WTC11 (cell line): Measurements from ENCODE around the gene WDR5B. TPM values are rescaled to one million over a fixed set of nuclear protein-coding genes. Genes with fewer than 3 reads are reported as not detected.

Experiments used
- ATAC-seq: fragments of 200-7000 bp; cut with Tn5 transposase; 2 replicates; pipeline ENCODE4 v1.10.0; 2021; ENCODE audit warnings: mild to moderate bottlenecking, moderate library complexity
- CTCF ChIA-PET: fragments of 300-600 bp; sonication (Branson Sonifier 250); formaldehyde crosslinking; loops from one replicate; lab custom pipeline; 2021; ENCODE audit warnings: antibody characterized with exemption; lab: Charles Lee
- POLR2A ChIA-PET: fragments of 350-600 bp; sonication (Branson Sonifier 250); formaldehyde crosslinking; loops from one replicate; lab custom pipeline; 2021; ENCODE audit warnings: antibody characterized with exemption; lab: Charles Lee
- DNase-seq: peaks from one replicate; pipeline ENCODE4 v3.0.0; 2021; ENCODE audit warnings: low spot score
- H3K27ac Mint-ChIP-seq: 2 replicates; pipeline ENCODE4 v1.8.0; 2021; ENCODE audit warnings: mixed read lengths
- H3K27me3 Mint-ChIP-seq: 2 replicates; pipeline ENCODE4 v1.8.0; 2021; ENCODE audit warnings: low read depth, mild to moderate bottlenecking, moderate library complexity, mixed read lengths
- H3K36me3 Mint-ChIP-seq: 2 replicates; pipeline ENCODE4 v1.8.0; 2021; ENCODE audit warnings: mixed read lengths
- H3K4me1 Mint-ChIP-seq: 2 replicates; pipeline ENCODE4 v1.8.0; 2022; ENCODE audit warnings: mixed read lengths
- H3K4me3 Mint-ChIP-seq: 2 replicates; pipeline ENCODE4 v1.8.0; 2021; ENCODE audit warnings: mild to moderate bottlenecking, moderate library complexity, mixed read lengths
- H3K9me3 Mint-ChIP-seq: 2 replicates; pipeline ENCODE4 v1.8.0; 2021; ENCODE audit warnings: mixed read lengths
- ATF1 ChIP-seq: sonication (generic); formaldehyde crosslinking; IDR thresholded peaks from 2 replicates; pipeline ENCODE4 v1.8.1; 2023; ENCODE audit warnings: mild to moderate bottlenecking, moderate library complexity, missing genetic modification reagents
- CBFB ChIP-seq: sonication (generic); formaldehyde crosslinking; IDR thresholded peaks from 2 replicates; pipeline ENCODE4 v1.8.1; 2022; ENCODE audit warnings: mild to moderate bottlenecking, low read depth, missing genetic modification reagents
- ESRRA ChIP-seq: sonication (generic); formaldehyde crosslinking; IDR thresholded peaks from 2 replicates; pipeline ENCODE4 v1.8.1; 2022; ENCODE audit warnings: mild to moderate bottlenecking, missing genetic modification reagents, borderline replicate concordance
- ETV6 ChIP-seq: sonication (generic); formaldehyde crosslinking; IDR thresholded peaks from 2 replicates; pipeline ENCODE4 v1.8.1; 2022; ENCODE audit warnings: mild to moderate bottlenecking, missing genetic modification reagents
- FOXK1 ChIP-seq: sonication (generic); formaldehyde crosslinking; IDR thresholded peaks from 2 replicates; pipeline ENCODE4 v1.8.0; 2022; ENCODE audit warnings: mild to moderate bottlenecking, moderate library complexity, missing genetic modification reagents
- NFATC4 ChIP-seq: fragments of 250-450 bp; sonication (Bioruptor Pico); IDR thresholded peaks from 2 replicates; pipeline ENCODE4 v1.9.0; 2021; ENCODE audit warnings: mild to moderate bottlenecking
- OVOL2 ChIP-seq: fragments of 250-450 bp; sonication (Bioruptor Pico); IDR thresholded peaks from 2 replicates; pipeline ENCODE4 v1.9.0; 2021; ENCODE audit warnings: mild to moderate bottlenecking, borderline replicate concordance
- ZNF317 ChIP-seq: sonication (generic); formaldehyde crosslinking; IDR thresholded peaks from 2 replicates; pipeline ENCODE4 v1.8.1; 2023; ENCODE audit warnings: low read depth, mild to moderate bottlenecking, moderate library complexity, missing genetic modification reagents, borderline replicate concordance
- ZNF396 ChIP-seq: fragments of 250-450 bp; sonication (Bioruptor Pico); IDR thresholded peaks from 2 replicates; pipeline ENCODE4 v1.8.0; 2021; ENCODE audit warnings: mild to moderate bottlenecking, moderate library complexity, borderline replicate concordance
- ZNF423 ChIP-seq: fragments of 250-450 bp; sonication (Bioruptor Pico); IDR thresholded peaks from 2 replicates; pipeline ENCODE4 v2.1.2; 2022; ENCODE audit warnings: mild to moderate bottlenecking, moderate library complexity
- total RNA-seq: library from RNA; stranded (reverse); gene quantifications from 3 replicates; pipeline ENCODE4 v1.2.3, GENCODE V29; 2021
- TF ChIP-seq, protein P1 (sequence below): fragments of 250-450 bp; sonication (Bioruptor Pico); IDR thresholded peaks from 2 replicates; pipeline ENCODE4 v1.9.0; 2021; ENCODE audit warnings: mild to moderate bottlenecking
- TF ChIP-seq, protein P2 (sequence below): sonication (generic); formaldehyde crosslinking; IDR thresholded peaks from 2 replicates; pipeline ENCODE4 v1.8.1; 2022; ENCODE audit warnings: low read depth, missing genetic modification reagents, borderline replicate concordance
- TF ChIP-seq, protein P3 (sequence below): sonication (generic); formaldehyde crosslinking; IDR thresholded peaks from 2 replicates; pipeline ENCODE4 v1.8.1; 2023; ENCODE audit warnings: mild to moderate bottlenecking, missing genetic modification reagents
- TF ChIP-seq, protein P4 (sequence below): sonication (generic); formaldehyde crosslinking; IDR thresholded peaks from 2 replicates; pipeline ENCODE4 v1.8.1; 2023; ENCODE audit warnings: mild to moderate bottlenecking, missing genetic modification reagents, borderline replicate concordance
- TF ChIP-seq, protein P5 (sequence below): sonication (generic); formaldehyde crosslinking; IDR thresholded peaks from 2 replicates; pipeline ENCODE4 v1.8.1; 2023; ENCODE audit warnings: mild to moderate bottlenecking, missing genetic modification reagents, moderate library complexity
- TF ChIP-seq, protein P6 (sequence below): sonication (generic); formaldehyde crosslinking; IDR thresholded peaks from 2 replicates; pipeline ENCODE4 v1.8.1; 2023; ENCODE audit warnings: mild to moderate bottlenecking, moderate library complexity, missing genetic modification reagents
- TF ChIP-seq, protein P7 (sequence below): sonication (generic); formaldehyde crosslinking; IDR thresholded peaks from 2 replicates; pipeline ENCODE4 v1.8.0; 2022; ENCODE audit warnings: mild to moderate bottlenecking, missing genetic modification reagents
- TF ChIP-seq, protein P8 (sequence below): sonication (generic); formaldehyde crosslinking; conservative IDR thresholded peaks from 2 replicates; pipeline ENCODE4 v1.8.1; 2023; ENCODE audit warnings: mild to moderate bottlenecking, low read depth, missing genetic modification reagents, moderate library complexity

Gene WDR5B
- total RNA-seq, 1 experiment from 2014 or later, result 2.8 TPM

DNA sequence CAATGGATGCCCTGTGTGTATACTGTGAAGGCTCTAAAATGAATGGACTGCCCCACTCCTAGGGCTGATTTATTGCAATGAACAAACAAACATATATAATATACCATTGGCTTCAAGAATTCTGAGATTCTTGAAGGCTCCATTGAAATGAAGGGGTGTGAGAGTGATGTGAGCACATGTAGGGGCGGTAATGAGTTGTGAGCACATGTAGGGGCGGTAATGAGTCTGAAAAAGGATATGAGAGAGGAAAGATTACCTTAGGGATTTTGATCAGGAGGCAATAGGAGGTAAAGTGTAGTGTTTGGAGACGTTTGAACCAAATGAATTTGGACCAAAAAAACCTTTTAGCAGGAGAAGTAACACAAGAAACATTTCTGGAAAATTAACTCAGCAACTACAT lies 28.2 kb downstream of the WDR5B start:
- H3K9me3 Mint-ChIP-seq, result no peaks in the 10 kb centered on the region
- H3K27me3 Mint-ChIP-seq, result no peaks in the 10 kb centered on the region
- H3K4me1 Mint-ChIP-seq, result peaks cover 35% of the 10 kb centered on the region
- no peak overlapping the region for H3K27ac Mint-ChIP-seq
- no peak overlapping the region for H3K4me3 Mint-ChIP-seq
- H3K36me3 Mint-ChIP-seq, result peaks cover 26% of the 10 kb centered on the region
- no peak for ATAC-seq
- ChIA-PET POLR2A (no interaction called here), CTCF (no interaction called here)
- no peak for DNase-seq
- TF ChIP-seq ZNF317 (CRISPR knock-in tag) (no peak), NFATC4 (no peak)
- TF ChIP-seq, protein P1, sequence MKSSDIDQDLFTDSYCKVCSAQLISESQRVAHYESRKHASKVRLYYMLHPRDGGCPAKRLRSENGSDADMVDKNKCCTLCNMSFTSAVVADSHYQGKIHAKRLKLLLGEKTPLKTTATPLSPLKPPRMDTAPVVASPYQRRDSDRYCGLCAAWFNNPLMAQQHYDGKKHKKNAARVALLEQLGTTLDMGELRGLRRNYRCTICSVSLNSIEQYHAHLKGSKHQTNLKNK, result no peak

DNA sequence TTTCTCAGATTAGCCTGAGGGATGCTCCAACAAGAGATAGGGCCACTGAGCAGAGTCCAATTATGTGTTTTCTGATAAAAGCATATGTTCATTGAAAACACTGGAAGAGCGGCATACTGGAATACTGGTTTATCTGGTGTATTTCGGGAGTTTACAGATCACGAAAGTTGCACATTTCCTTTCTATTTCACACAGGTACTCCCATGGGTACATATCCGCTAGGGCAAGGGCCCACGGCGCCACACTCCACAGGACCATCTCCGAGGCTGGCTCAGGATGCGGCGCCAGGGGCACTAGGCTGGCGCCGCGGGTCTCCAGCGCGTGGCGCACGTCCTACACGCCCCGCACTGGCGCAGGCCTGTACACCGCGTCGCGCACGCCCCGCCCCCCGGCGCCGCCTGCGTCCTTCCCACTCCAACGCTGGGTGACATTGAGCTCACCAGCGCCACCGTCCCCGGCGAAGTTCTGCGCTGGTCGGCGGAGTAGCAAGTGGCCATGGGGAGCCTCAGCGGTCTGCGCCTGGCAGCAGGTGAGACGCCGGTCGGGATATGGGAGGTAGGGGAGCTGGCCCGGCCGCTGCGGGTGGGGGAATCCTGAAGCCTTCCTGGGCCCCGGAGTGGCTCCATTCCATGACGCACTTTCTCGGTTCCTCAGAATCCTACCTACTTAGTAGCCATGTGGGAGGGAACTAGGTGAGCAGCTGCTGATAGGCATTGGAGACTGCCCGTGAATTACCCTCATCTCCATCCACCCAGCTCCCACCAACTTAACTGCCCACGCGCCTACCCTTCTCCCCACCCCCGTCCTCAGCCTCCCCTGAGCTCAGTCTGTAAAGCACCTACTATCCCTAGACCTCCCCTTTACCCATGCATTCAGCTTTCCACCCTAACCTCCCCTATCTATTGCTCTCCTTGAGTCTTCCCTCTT lies 31.8 kb downstream of the WDR5B start, which contains the start of gene FAM162A:
Gene FAM162A, plus strand, starts transcription at position 412 of the 927 bp plus-strand sequence. Its CDS starts 84 bp downstream, at position 496.
- H3K4me3 Mint-ChIP-seq, result peak within 1 kb of the TSS; percentile 90
- POLR2A ChIA-PET, result interaction anchor here (0.5 to 2.5 kb wide), 7 partner anchors 9 to 297 kb away, joined by 3 to 18 read pairs (median 4); partner anchors contain the start of gene WDR5B
- ATAC-seq (peak; percentile 94), DNase-seq (peak; percentile 94)
- no peaks in the 10 kb centered on the region for H3K27me3 Mint-ChIP-seq
- CTCF ChIA-PET, result interaction anchor here (0.6 to 2.6 kb wide), 20 partner anchors 8 to 831 kb away, joined by 3 to 40 read pairs (median 4); partner anchors contain the start of genes PARP14 and WDR5B
- H3K36me3 Mint-ChIP-seq, result peaks cover 26% of the 10 kb centered on the region
- peaks cover 45% of the 10 kb centered on the region for H3K4me1 Mint-ChIP-seq
- peak within 1 kb of the TSS; percentile 98 for H3K27ac Mint-ChIP-seq
- no peaks in the 10 kb centered on the region for H3K9me3 Mint-ChIP-seq
- TF ChIP-seq, protein P2, sequence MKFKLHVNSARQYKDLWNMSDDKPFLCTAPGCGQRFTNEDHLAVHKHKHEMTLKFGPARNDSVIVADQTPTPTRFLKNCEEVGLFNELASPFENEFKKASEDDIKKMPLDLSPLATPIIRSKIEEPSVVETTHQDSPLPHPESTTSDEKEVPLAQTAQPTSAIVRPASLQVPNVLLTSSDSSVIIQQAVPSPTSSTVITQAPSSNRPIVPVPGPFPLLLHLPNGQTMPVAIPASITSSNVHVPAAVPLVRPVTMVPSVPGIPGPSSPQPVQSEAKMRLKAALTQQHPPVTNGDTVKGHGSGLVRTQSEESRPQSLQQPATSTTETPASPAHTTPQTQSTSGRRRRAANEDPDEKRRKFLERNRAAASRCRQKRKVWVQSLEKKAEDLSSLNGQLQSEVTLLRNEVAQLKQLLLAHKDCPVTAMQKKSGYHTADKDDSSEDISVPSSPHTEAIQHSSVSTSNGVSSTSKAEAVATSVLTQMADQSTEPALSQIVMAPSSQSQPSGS (CRISPR knock-in tag), result no peak
- TF ChIP-seq, protein P3, sequence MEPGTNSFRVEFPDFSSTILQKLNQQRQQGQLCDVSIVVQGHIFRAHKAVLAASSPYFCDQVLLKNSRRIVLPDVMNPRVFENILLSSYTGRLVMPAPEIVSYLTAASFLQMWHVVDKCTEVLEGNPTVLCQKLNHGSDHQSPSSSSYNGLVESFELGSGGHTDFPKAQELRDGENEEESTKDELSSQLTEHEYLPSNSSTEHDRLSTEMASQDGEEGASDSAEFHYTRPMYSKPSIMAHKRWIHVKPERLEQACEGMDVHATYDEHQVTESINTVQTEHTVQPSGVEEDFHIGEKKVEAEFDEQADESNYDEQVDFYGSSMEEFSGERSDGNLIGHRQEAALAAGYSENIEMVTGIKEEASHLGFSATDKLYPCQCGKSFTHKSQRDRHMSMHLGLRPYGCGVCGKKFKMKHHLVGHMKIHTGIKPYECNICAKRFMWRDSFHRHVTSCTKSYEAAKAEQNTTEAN, result no peak
- TF ChIP-seq FOXK1, result peak; percentile 87; the same call in 1 of the 2 replicates
- TF ChIP-seq OVOL2 (CRISPR knock-in tag), result no peak
- no peak for TF ChIP-seq ATF1 (CRISPR knock-in tag)
- peak; percentile 96 for TF ChIP-seq ETV6 (CRISPR knock-in tag)
- TF ChIP-seq, protein P4, sequence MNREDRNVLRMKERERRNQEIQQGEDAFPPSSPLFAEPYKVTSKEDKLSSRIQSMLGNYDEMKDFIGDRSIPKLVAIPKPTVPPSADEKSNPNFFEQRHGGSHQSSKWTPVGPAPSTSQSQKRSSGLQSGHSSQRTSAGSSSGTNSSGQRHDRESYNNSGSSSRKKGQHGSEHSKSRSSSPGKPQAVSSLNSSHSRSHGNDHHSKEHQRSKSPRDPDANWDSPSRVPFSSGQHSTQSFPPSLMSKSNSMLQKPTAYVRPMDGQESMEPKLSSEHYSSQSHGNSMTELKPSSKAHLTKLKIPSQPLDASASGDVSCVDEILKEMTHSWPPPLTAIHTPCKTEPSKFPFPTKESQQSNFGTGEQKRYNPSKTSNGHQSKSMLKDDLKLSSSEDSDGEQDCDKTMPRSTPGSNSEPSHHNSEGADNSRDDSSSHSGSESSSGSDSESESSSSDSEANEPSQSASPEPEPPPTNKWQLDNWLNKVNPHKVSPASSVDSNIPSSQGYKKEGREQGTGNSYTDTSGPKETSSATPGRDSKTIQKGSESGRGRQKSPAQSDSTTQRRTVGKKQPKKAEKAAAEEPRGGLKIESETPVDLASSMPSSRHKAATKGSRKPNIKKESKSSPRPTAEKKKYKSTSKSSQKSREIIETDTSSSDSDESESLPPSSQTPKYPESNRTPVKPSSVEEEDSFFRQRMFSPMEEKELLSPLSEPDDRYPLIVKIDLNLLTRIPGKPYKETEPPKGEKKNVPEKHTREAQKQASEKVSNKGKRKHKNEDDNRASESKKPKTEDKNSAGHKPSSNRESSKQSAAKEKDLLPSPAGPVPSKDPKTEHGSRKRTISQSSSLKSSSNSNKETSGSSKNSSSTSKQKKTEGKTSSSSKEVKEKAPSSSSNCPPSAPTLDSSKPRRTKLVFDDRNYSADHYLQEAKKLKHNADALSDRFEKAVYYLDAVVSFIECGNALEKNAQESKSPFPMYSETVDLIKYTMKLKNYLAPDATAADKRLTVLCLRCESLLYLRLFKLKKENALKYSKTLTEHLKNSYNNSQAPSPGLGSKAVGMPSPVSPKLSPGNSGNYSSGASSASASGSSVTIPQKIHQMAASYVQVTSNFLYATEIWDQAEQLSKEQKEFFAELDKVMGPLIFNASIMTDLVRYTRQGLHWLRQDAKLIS, result no peak
- TF ChIP-seq, protein P5, sequence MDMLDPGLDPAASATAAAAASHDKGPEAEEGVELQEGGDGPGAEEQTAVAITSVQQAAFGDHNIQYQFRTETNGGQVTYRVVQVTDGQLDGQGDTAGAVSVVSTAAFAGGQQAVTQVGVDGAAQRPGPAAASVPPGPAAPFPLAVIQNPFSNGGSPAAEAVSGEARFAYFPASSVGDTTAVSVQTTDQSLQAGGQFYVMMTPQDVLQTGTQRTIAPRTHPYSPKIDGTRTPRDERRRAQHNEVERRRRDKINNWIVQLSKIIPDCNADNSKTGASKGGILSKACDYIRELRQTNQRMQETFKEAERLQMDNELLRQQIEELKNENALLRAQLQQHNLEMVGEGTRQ (CRISPR knock-in tag), result peak; percentile 61
- 0 out of 2 replicates have a peak, but pooled peaks have one; percentile 60 for TF ChIP-seq CBFB (CRISPR knock-in tag)
- TF ChIP-seq, protein P6, sequence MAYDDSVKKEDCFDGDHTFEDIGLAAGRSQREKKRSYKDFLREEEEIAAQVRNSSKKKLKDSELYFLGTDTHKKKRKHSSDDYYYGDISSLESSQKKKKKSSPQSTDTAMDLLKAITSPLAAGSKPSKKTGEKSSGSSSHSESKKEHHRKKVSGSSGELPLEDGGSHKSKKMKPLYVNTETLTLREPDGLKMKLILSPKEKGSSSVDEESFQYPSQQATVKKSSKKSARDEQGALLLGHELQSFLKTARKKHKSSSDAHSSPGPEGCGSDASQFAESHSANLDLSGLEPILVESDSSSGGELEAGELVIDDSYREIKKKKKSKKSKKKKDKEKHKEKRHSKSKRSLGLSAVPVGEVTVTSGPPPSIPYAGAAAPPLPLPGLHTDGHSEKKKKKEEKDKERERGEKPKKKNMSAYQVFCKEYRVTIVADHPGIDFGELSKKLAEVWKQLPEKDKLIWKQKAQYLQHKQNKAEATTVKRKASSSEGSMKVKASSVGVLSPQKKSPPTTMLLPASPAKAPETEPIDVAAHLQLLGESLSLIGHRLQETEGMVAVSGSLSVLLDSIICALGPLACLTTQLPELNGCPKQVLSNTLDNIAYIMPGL (CRISPR knock-in tag), result peak; percentile 97
- TF ChIP-seq, protein P7, sequence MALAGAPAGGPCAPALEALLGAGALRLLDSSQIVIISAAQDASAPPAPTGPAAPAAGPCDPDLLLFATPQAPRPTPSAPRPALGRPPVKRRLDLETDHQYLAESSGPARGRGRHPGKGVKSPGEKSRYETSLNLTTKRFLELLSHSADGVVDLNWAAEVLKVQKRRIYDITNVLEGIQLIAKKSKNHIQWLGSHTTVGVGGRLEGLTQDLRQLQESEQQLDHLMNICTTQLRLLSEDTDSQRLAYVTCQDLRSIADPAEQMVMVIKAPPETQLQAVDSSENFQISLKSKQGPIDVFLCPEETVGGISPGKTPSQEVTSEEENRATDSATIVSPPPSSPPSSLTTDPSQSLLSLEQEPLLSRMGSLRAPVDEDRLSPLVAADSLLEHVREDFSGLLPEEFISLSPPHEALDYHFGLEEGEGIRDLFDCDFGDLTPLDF (CRISPR knock-in tag), result no peak
- no peak for TF ChIP-seq ZNF396 (CRISPR knock-in tag)
- TF ChIP-seq ZNF423 (CRISPR knock-in tag), result peak; percentile 60; the same call in 1 of the 2 replicates
- TF ChIP-seq, protein P8, sequence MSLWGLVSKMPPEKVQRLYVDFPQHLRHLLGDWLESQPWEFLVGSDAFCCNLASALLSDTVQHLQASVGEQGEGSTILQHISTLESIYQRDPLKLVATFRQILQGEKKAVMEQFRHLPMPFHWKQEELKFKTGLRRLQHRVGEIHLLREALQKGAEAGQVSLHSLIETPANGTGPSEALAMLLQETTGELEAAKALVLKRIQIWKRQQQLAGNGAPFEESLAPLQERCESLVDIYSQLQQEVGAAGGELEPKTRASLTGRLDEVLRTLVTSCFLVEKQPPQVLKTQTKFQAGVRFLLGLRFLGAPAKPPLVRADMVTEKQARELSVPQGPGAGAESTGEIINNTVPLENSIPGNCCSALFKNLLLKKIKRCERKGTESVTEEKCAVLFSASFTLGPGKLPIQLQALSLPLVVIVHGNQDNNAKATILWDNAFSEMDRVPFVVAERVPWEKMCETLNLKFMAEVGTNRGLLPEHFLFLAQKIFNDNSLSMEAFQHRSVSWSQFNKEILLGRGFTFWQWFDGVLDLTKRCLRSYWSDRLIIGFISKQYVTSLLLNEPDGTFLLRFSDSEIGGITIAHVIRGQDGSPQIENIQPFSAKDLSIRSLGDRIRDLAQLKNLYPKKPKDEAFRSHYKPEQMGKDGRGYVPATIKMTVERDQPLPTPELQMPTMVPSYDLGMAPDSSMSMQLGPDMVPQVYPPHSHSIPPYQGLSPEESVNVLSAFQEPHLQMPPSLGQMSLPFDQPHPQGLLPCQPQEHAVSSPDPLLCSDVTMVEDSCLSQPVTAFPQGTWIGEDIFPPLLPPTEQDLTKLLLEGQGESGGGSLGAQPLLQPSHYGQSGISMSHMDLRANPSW (CRISPR knock-in tag), result no peak
- TF ChIP-seq ESRRA (CRISPR knock-in tag), result peak; percentile 69; the same call in 1 of the 2 replicates
